ENCODE results near the gene KLHDC4.

Gene KLHDC4

GRCh38 chr16:87671221-87671620, 94.6 kb downstream of the KLHDC4 start:
- no peak for DNase-seq
- intact Hi-C loops (cut with DNase I) = no loop called here

GRCh38 chr16:87669672-87670071, 96.1 kb downstream of the KLHDC4 start:
- intact Hi-C loops (cut with DNase I) = no loop called here
- no peak for DNase-seq

- intact Hi-C loops (cut with DNase I) = no loop called here
- DNase-seq = no peak
Measured at GRCh38 chr16:87667946-87668345, 97.8 kb downstream of the KLHDC4 start.

- intact Hi-C loops (cut with DNase I) = no loop called here
Measured at GRCh38 chr16:87667443-87667842, 98.3 kb downstream of the KLHDC4 start.

GRCh38 chr16:87666919-87667318, 98.9 kb downstream of the KLHDC4 start:
- intact Hi-C loops (cut with DNase I) = no loop called here

More at GRCh38 chr16:87667443-87667842, 98.3 kb downstream of the KLHDC4 start:
- no peak for DNase-seq

GRCh38 chr16:87665193-87665592, 100.6 kb downstream of the KLHDC4 start:
- intact Hi-C loops (cut with DNase I) = no loop called here
- no peak for DNase-seq

More at GRCh38 chr16:87666919-87667318, 98.9 kb downstream of the KLHDC4 start:
- DNase-seq = no peak

- intact Hi-C loops (cut with DNase I) = no loop called here
- DNase-seq = no peak
Measured at GRCh38 chr16:87664792-87665191, 101.0 kb downstream of the KLHDC4 start.

GRCh38 chr16:87662254-87663204, 103.3 kb downstream of the KLHDC4 start:
- intact Hi-C loops (cut with DNase I) = no loop called here
- DNase-seq = no peak

GRCh38 chr16:87661561-87661960, 104.2 kb downstream of the KLHDC4 start:
- intact Hi-C loops (cut with DNase I) = no loop called here
- DNase-seq = no peak

- intact Hi-C loops (cut with DNase I) = no loop called here
- DNase-seq = no peak
Measured at GRCh38 chr16:87658564-87659225, 107.1 kb downstream of the KLHDC4 start.

Measured in posterior cingulate gyrus (tissue), 11 donors.